ENCODE data around the gene GMPR2. TPM values are rescaled to one million over a fixed set of nuclear protein-coding genes. Genes with fewer than 3 reads are reported as not detected.

GMPR2 gene
- total RNA-seq, 1 donor from 2014 or later, result 66.6 TPM

DNA sequence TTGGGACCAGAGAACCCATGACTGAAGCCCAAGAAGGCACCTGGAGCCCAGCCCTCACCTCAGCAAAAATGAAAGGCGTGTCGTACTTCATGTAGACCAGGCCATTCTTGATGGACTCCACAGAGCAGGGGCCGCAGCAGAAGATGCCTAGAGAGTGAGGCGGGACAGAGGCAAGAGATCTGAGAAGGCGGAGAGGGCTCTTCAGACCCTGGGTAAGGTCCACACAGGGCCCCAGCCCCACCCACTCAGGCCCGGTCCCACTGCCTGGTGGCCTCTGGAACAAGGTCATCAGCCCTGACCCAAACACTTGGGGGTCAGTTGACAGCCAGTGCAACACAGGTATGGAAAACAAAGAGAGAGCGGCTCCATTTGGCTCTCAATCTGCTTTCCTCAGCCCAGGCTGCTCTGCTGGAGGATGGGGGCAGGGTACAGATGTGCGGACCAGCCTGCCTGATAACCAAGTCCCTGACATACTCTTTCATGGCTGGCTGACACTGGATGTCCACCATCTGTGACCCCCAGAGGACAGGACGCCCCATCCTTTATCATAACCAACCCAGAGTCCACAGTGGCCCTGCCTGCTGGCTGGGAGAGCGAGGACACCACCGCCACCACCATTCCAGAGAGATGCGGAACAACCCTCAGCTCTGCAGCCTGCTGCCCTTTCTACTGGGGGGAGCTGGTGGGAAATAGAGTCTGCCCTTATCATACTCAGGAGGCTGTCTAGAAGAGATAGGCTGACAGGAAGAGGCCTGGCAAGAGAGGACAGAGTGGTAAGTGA lies 23.4 kb downstream of the GMPR2 start:
- H3K27ac Mint-ChIP-seq, result peak overlapping the region; percentile 59
- no peaks in the 10 kb centered on the region for H3K9me3 Mint-ChIP-seq
- no peaks in the 10 kb centered on the region for H3K36me3 Mint-ChIP-seq
- H3K4me3 Mint-ChIP-seq, result no peak overlapping the region
- DNase-seq (ENCODE audit: extremely low spot score, unreplicated experiment), result no peak
- no peaks in the 10 kb centered on the region for H3K4me1 Mint-ChIP-seq (ENCODE audit: unreplicated experiment)
- no peak for TF ChIP-seq CTCF (conservative IDR thresholded peaks at IDR 0.05)
- no peaks in the 10 kb centered on the region for H3K27me3 Mint-ChIP-seq

DNA sequence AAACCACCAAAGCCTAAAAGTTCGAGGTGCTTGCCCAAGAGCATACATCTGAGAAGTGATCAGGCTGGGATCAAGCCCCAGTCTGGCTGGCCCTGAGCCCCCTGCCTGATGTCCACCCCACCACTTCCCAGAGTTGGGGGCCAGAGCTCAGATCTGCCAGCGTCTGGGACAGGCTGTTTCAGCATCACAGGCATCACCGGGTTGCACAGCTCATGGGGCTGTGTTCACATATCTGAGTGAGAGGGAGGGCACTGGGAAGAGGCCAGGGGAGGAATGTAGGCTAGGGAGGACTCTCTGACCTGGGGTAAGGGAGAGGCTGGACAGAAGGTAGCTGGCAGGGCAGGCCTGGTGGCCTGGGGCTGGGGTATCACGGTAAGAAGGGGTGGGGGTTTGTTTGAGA lies 24.2 kb downstream of the GMPR2 start:
- H3K27ac Mint-ChIP-seq, result peak overlapping the region; percentile 59
- no peaks in the 10 kb centered on the region for H3K9me3 Mint-ChIP-seq
- H3K4me3 Mint-ChIP-seq, result no peak overlapping the region
- H3K4me1 Mint-ChIP-seq (ENCODE audit: unreplicated experiment), result no peaks in the 10 kb centered on the region
- no peak for TF ChIP-seq CTCF (conservative IDR thresholded peaks at IDR 0.05)
- no peak for DNase-seq (ENCODE audit: extremely low spot score, unreplicated experiment)
- H3K27me3 Mint-ChIP-seq, result no peaks in the 10 kb centered on the region
- no peaks in the 10 kb centered on the region for H3K36me3 Mint-ChIP-seq

DNA sequence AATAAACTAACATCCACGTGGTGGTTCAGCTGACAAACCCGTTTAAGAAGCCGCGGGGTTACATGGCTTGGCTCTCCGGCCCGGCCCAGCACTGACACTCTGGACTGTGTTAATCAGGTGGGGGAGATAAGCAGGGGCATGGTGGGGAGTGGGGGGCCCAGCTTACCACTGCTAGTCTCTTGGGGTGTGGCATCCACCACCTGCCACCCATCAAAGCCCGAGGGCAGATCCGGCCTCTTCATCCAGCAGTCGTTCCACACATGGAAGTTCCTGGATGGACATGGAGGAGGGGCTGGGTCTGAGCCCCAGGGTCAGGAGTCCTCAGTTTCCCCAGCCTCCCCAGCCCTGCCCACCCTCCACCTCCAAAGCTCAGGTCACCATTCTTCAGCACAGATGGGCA lies 25.4 kb downstream of the GMPR2 start:
- Mint-ChIP-seq H3K9me3 (no peaks in the 10 kb centered on the region), H3K27me3 (no peaks in the 10 kb centered on the region), H3K4me1 (ENCODE audit: unreplicated experiment) (no peaks in the 10 kb centered on the region), H3K4me3 (no peak overlapping the region), H3K27ac (peak overlapping the region; percentile 84), H3K36me3 (no peaks in the 10 kb centered on the region)
- TF ChIP-seq CTCF (conservative IDR thresholded peaks at IDR 0.05), result no peak
- no peak for DNase-seq (ENCODE audit: extremely low spot score, unreplicated experiment)

GRCh38 chr14:24258548-24259265 lies 26.0 kb downstream of the GMPR2 start:
- H3K4me3 Mint-ChIP-seq, result no peak overlapping the region
- no peak for TF ChIP-seq CTCF (conservative IDR thresholded peaks at IDR 0.05)
- no peaks in the 10 kb centered on the region for H3K27me3 Mint-ChIP-seq
- no peaks in the 10 kb centered on the region for H3K4me1 Mint-ChIP-seq (ENCODE audit: unreplicated experiment)
- no peak for DNase-seq (ENCODE audit: extremely low spot score, unreplicated experiment)
- H3K27ac Mint-ChIP-seq, result peak overlapping the region; percentile 84
- no peaks in the 10 kb centered on the region for H3K36me3 Mint-ChIP-seq
- H3K9me3 Mint-ChIP-seq, result no peaks in the 10 kb centered on the region

GRCh38 chr14:24259282-24260025 lies 26.7 kb downstream of the GMPR2 start:
- no peaks in the 10 kb centered on the region for H3K9me3 Mint-ChIP-seq
- H3K4me1 Mint-ChIP-seq (ENCODE audit: unreplicated experiment), result peaks cover under 1% of the 10 kb centered on the region
- peak overlapping the region; percentile 84 for H3K27ac Mint-ChIP-seq
- TF ChIP-seq CTCF (conservative IDR thresholded peaks at IDR 0.05), result no peak
- H3K4me3 Mint-ChIP-seq, result no peak overlapping the region
- no peak for DNase-seq (ENCODE audit: extremely low spot score, unreplicated experiment)
- H3K27me3 Mint-ChIP-seq, result no peaks in the 10 kb centered on the region
- H3K36me3 Mint-ChIP-seq, result no peaks in the 10 kb centered on the region

Measured in type B pancreatic cell (in vitro differentiated cells).